H1 (cell line): ENCODE results near the gene CFAP54. TPM values are rescaled to one million over a fixed set of nuclear protein-coding genes. Genes with fewer than 3 reads are reported as not detected.

Experiments used
- CTCF ChIA-PET: fragments of 300-600 bp; sonication (Branson Sonifier 250); formaldehyde crosslinking; loops from one replicate; lab custom pipeline; 2021; ENCODE audit not compliant: partially characterized antibody; lab: Charles Lee
- POLR2A ChIA-PET: fragments of 300-600 bp; sonication (Branson Sonifier 250); formaldehyde crosslinking; loops from one replicate; lab custom pipeline; 2021; ENCODE audit warnings: inconsistent platforms; ENCODE audit not compliant: partially characterized antibody; lab: Charles Lee
- DNase-seq, 2 experiments: peaks; one replicate each; pipeline versions ENCODE4 v3.0.0 to v3.0.0-alpha.2; 2010 to 2022; ENCODE audit warnings: low spot score in 2 of 2, low read depth in 1 of 2, mixed read lengths in 1 of 2
- FAIRE-seq: peaks from 2 replicates; lab custom pipeline; 2011; peaks lifted over from hg19 to GRCh38; lab: Jason Lieb, UNC
- H2AFZ ChIP-seq: 2 replicates; pipeline ENCODE4 v1.8.1; 2012; ENCODE audit warnings: low read length, inconsistent platforms
- H2AK5ac ChIP-seq: 2 replicates; pipeline ENCODE4 v1.6.1; 2013; ENCODE audit warnings: low read depth, low read length
- H2BK120ac ChIP-seq: replicated peaks from 2 replicates; pipeline ENCODE3; 2013; ENCODE audit warnings: low read depth, low read length, inconsistent platforms
- H2BK12ac ChIP-seq: 2 replicates; pipeline ENCODE4 v1.6.1; 2013; ENCODE audit warnings: low read depth, low read length
- H2BK15ac ChIP-seq: 2 replicates; pipeline ENCODE4 v1.6.1; 2013; ENCODE audit warnings: low read length
- H2BK20ac ChIP-seq: 2 replicates; pipeline ENCODE4 v1.6.1; 2013; ENCODE audit warnings: low read length
- H2BK5ac ChIP-seq: 2 replicates; pipeline ENCODE4 v1.6.1; 2013; ENCODE audit warnings: low read depth, low read length
- H3K14ac ChIP-seq: 2 replicates; pipeline ENCODE4 v1.6.1; 2013; ENCODE audit warnings: inconsistent platforms; ENCODE audit not compliant: insufficient read length
- H3K18ac ChIP-seq: 2 replicates; pipeline ENCODE4 v1.6.1; 2013; ENCODE audit warnings: low read length; ENCODE audit errors: extremely low read depth
- H3K23ac ChIP-seq: 2 replicates; pipeline ENCODE4 v1.6.1; 2013; ENCODE audit warnings: inconsistent platforms; ENCODE audit not compliant: insufficient read length
- H3K23me2 ChIP-seq: 2 replicates; pipeline ENCODE4 v1.6.1; 2013; ENCODE audit warnings: low read depth, low read length
- H3K27ac ChIP-seq: 2 replicates; pipeline ENCODE4 v1.6.1; 2011; ENCODE audit warnings: low read depth, low read length, inconsistent platforms
- H3K27me3 ChIP-seq, 4 experiments: replicated peaks in 1 of 4; 1 replicate in 1 of 4; 2 replicates in 3 of 4; pipeline versions ENCODE4 v1.6.1 to v1.8.1; 2011 to 2013; ENCODE audit warnings: low read length in 3 of 4, mild to moderate bottlenecking in 3 of 4, inconsistent platforms in 2 of 4, mixed read lengths in 2 of 4, moderate library complexity in 1 of 4; ENCODE audit not compliant: control insufficient read depth in 3 of 4, insufficient read depth in 3 of 4; ENCODE audit errors: extremely low read depth in 1 of 4
- H3K36me3 ChIP-seq, 4 experiments: 2 replicates each; pipeline versions ENCODE4 v1.6.1 to v1.8.1; 2011 to 2013; ENCODE audit warnings: mild to moderate bottlenecking in 4 of 4, low read length in 3 of 4, moderate library complexity in 2 of 4, control low read depth in 1 of 4, inconsistent platforms in 1 of 4; ENCODE audit not compliant: insufficient read depth in 4 of 4, control insufficient read depth in 2 of 4
- H3K4ac ChIP-seq: replicated peaks from 2 replicates; pipeline ENCODE3; 2013; ENCODE audit warnings: low read length, low read depth, mixed read lengths, inconsistent platforms; ENCODE audit not compliant: insufficient read length
- H3K4me1 ChIP-seq, 4 experiments: replicated peaks in 1 of 4; 1 replicate in 1 of 4; 2 replicates in 3 of 4; pipeline versions ENCODE4 v1.6.1 to v1.8.1; 2011 to 2013; ENCODE audit warnings: low read length in 3 of 4, inconsistent platforms in 2 of 4, mixed read lengths in 1 of 4; ENCODE audit not compliant: insufficient read depth in 4 of 4, control insufficient read depth in 3 of 4
- H3K4me2 ChIP-seq, 2 experiments: 2 replicates each; pipeline versions ENCODE4 v1.6.1 to v1.8.1; 2011 to 2013; ENCODE audit warnings: low read depth in 2 of 2, low read length in 2 of 2, control low read depth in 1 of 2, inconsistent platforms in 1 of 2, mild to moderate bottlenecking in 1 of 2; ENCODE audit not compliant: insufficient read depth in 1 of 2
- H3K4me3 ChIP-seq, 4 experiments: fragments of 200-600, 300-600 bp in 1 of 4; sonication (generic), shearing (Covaris generic), sonication (Bioruptor Twin) in 1 of 4; 2 replicates each; pipeline versions ENCODE4 v1.5.1 to v1.8.1; 2011 to 2016; ENCODE audit warnings: low read length in 4 of 4, low read depth in 3 of 4, control low read depth in 2 of 4, inconsistent platforms in 2 of 4, mild to moderate bottlenecking in 2 of 4, mixed read lengths in 1 of 4, moderate library complexity in 1 of 4; ENCODE audit not compliant: insufficient read depth in 2 of 4; ENCODE audit errors: extremely low read depth in 1 of 4
- H3K56ac ChIP-seq: replicated peaks from 2 replicates; pipeline ENCODE3; 2013; ENCODE audit warnings: low read depth, mild to moderate bottlenecking, mixed read lengths, low read length, inconsistent platforms; ENCODE audit not compliant: insufficient read length
- H3K79me1 ChIP-seq: 2 replicates; pipeline ENCODE4 v1.6.1; 2013; ENCODE audit warnings: low read depth, low read length, control low read depth
- H3K79me2 ChIP-seq, 2 experiments: 2 replicates each; pipeline versions ENCODE4 v1.6.1 to v1.8.1; 2012 to 2013; ENCODE audit warnings: low read length in 2 of 2, mild to moderate bottlenecking in 2 of 2, inconsistent platforms in 1 of 2; ENCODE audit not compliant: insufficient read depth in 2 of 2, control insufficient read depth in 1 of 2
- H3K9ac ChIP-seq, 4 experiments: replicated peaks in 1 of 4; 1 replicate in 1 of 4; 2 replicates in 3 of 4; pipeline versions ENCODE4 v1.6.1 to v1.8.1; 2011 to 2013; ENCODE audit warnings: low read depth in 3 of 4, low read length in 3 of 4, control low read depth in 2 of 4, mild to moderate bottlenecking in 2 of 4, moderate library complexity in 2 of 4, inconsistent platforms in 1 of 4; ENCODE audit errors: extremely low read depth in 1 of 4
- H3K9me3 ChIP-seq, 2 experiments: 2 replicates each; pipeline versions ENCODE4 v1.6.1 to v1.8.1; 2012 to 2013; ENCODE audit warnings: mild to moderate bottlenecking in 2 of 2, moderate library complexity in 2 of 2, control low read depth in 1 of 2, inconsistent platforms in 1 of 2, low read depth in 1 of 2, low read length in 1 of 2, mixed read lengths in 1 of 2; ENCODE audit not compliant: insufficient read depth in 2 of 2
- H4K20me1 ChIP-seq, 2 experiments: replicated peaks in 1 of 2; 2 replicates each; pipeline versions ENCODE3 to v1.8.1; 2011 to 2013; ENCODE audit warnings: inconsistent platforms in 2 of 2, low read length in 2 of 2, mild to moderate bottlenecking in 1 of 2; ENCODE audit not compliant: insufficient read depth in 2 of 2, control insufficient read depth in 1 of 2
- H4K5ac ChIP-seq: 2 replicates; pipeline ENCODE4 v1.6.1; 2013; ENCODE audit warnings: low read length, low read depth, mixed read lengths, inconsistent platforms; ENCODE audit not compliant: insufficient read length
- H4K8ac ChIP-seq: 2 replicates; pipeline ENCODE4 v1.8.0; 2013; ENCODE audit warnings: mild to moderate bottlenecking, moderate library complexity, low read length, inconsistent platforms; ENCODE audit not compliant: insufficient read depth; ENCODE audit errors: extremely low read depth
- H4K91ac ChIP-seq: replicated peaks from 2 replicates; pipeline ENCODE3; 2013; ENCODE audit warnings: low read length, mixed read lengths, inconsistent platforms; ENCODE audit not compliant: insufficient read length
- SUZ12 ChIP-seq: fragments of 200-600 bp; sonication (generic); IDR thresholded peaks from 2 replicates; pipeline ENCODE4 v1.6.1; 2012; ENCODE audit warnings: mild to moderate bottlenecking, inconsistent platforms, low read length, moderate library complexity, mixed read lengths
- WGBS, 2 experiments: shearing (Covaris generic) in 1 of 2; methylation state at CpG; one replicate each; pipeline versions ENCODE4 v1.1.6 to v1.1.7; 2013 to 2015; ENCODE audit warnings: low lambda C conversion rate in 2 of 2, mixed read lengths in 2 of 2, inconsistent platforms in 1 of 2, low coverage in 1 of 2, missing lambda C conversion rate in 1 of 2; ENCODE audit not compliant: insufficient replicate concordance in 2 of 2, insufficient coverage in 1 of 2, insufficient read length in 1 of 2; ENCODE audit errors: extremely low coverage in 1 of 2, missing lambda C conversion rate in 1 of 2; 5-methylcytosine and 5-hydroxymethylcytosine counted together
- polyA plus RNA-seq, 7 experiments: library from polyadenylated mRNA; depleted of rRNA in 3 of 7; stranded (reverse) in 5 of 7; unstranded in 2 of 7; fragments of >200 nt in 5 of 7; fragments of 200-250 nt in 2 of 7; gene quantifications; 1 replicate in 5 of 7; 2 replicates in 1 of 7; 4 replicates in 1 of 7; pipeline versions ENCODE4 v1.2.1 to v1.2.3, GENCODE V29; 2011 to 2013; ENCODE audit warnings: missing spikeins in 2 of 7, mixed read lengths in 2 of 7
- total RNA-seq: library from RNA; stranded (reverse); fragmentation: NEBNext Ultra II Directional; extraction: Animal tissue kit (Norgen Biotek cat#: 25700); gene quantifications from 2 replicates; pipeline ENCODE4 v1.2.1, GENCODE V29; 2021

CFAP54 gene
- total and polyA plus RNA-seq, 2 of the 8 experiments (the other 6 are each of a cell fraction or from before 2014, with no cell fraction given): 0.17 to 0.33 TPM

DNA sequence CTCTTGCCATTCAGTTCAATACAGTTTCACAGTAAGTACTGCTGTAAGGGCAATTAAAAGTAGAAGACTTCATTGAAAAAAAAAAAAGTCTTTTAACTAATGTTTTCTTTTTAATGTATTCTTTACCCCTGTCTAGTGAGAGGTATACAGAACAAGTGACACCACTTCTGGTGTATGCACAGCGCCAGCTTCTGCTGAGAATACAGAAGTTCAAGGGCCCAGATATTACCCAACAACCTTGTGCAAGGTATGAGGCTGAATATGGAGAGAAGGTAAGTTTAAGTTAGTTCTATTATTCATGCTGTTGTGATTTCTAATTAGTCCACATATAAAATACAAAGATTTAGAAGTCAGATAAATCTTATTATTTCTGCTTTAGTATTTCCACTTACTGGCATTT is 168.7 kb downstream of the CFAP54 start:
- H3K9me3 ChIP-seq: no peaks in the 10 kb centered on the region
- H3K18ac ChIP-seq: no peak overlapping the region
- no peak overlapping the region for H4K91ac ChIP-seq
- H2BK5ac ChIP-seq: no peak overlapping the region
- H2BK15ac ChIP-seq: no peak overlapping the region
- H3K14ac ChIP-seq: no peak overlapping the region
- no peak overlapping the region for H3K4me2 ChIP-seq
- H3K36me3 ChIP-seq: no peaks in the 10 kb centered on the region
- no peaks in the 10 kb centered on the region for H4K20me1 ChIP-seq
- no peaks in the 10 kb centered on the region for H3K27me3 ChIP-seq
- H3K23ac ChIP-seq: no peak overlapping the region
- ChIA-PET CTCF (no interaction called here), POLR2A (no interaction called here)
- DNase-seq (no peak), FAIRE-seq (no peak)
- no peaks in the 10 kb centered on the region for H3K79me1 ChIP-seq
- H3K56ac ChIP-seq: no peak overlapping the region
- no peaks in the 10 kb centered on the region for H3K79me2 ChIP-seq
- H3K4ac ChIP-seq: no peak overlapping the region
- no peak overlapping the region for H3K27ac ChIP-seq
- H3K23me2 ChIP-seq: no peaks in the 10 kb centered on the region
- no peak overlapping the region for H2BK20ac ChIP-seq
- no peak overlapping the region for H3K4me3 ChIP-seq
- no peak overlapping the region for H2AK5ac ChIP-seq
- H4K5ac ChIP-seq: no peak overlapping the region
- H3K9ac ChIP-seq: no peak overlapping the region
- no peak overlapping the region for H2BK12ac ChIP-seq
- whole genome bisulfite sequencing, 2 experiments: 83% methylated on average over 1 of the region's 1 CpG; no CpG with 5 or more reads in 1 of the 2 experiments
- no peak overlapping the region for H2AFZ ChIP-seq
- no peak overlapping the region for H2BK120ac ChIP-seq
- H4K8ac ChIP-seq: no peak overlapping the region
- H3K4me1 ChIP-seq: no peaks in the 10 kb centered on the region
- no peak for TF ChIP-seq SUZ12
